IPS-18a (cell line): ENCODE data around the gene LDOC1.
"Not testable (repeated sequence)": the region's sequence is repeated elsewhere in the genome, so short reads cannot be mapped to it uniquely, and the experiment has no call there.

Source experiments
- H3K27ac ChIP-seq: one replicate; pipeline ENCODE4 v1.5.1; 2013; ENCODE audit warnings: low read length
- H3K27me3 ChIP-seq: one replicate; pipeline ENCODE4 v1.6.1; 2013; ENCODE audit warnings: mild to moderate bottlenecking, low read length; ENCODE audit not compliant: control insufficient read depth, insufficient read depth
- H3K36me3 ChIP-seq: one replicate; pipeline ENCODE4 v1.6.1; 2013; ENCODE audit warnings: low read depth, low read length; ENCODE audit not compliant: control insufficient read depth
- H3K4me1 ChIP-seq: one replicate; pipeline ENCODE4 v1.6.1; 2013; ENCODE audit warnings: low read depth, low read length; ENCODE audit not compliant: control insufficient read depth
- H3K4me3 ChIP-seq: one replicate; pipeline ENCODE4 v1.5.1; 2013; ENCODE audit warnings: low read length
- H3K9ac ChIP-seq: one replicate; pipeline ENCODE4 v1.6.1; 2013; ENCODE audit warnings: mild to moderate bottlenecking, low read length, moderate library complexity
- H3K9me3 ChIP-seq: one replicate; pipeline ENCODE4 v1.6.1; 2013; ENCODE audit warnings: low read depth, low read length; ENCODE audit not compliant: control insufficient read depth

Gene LDOC1

DNA sequence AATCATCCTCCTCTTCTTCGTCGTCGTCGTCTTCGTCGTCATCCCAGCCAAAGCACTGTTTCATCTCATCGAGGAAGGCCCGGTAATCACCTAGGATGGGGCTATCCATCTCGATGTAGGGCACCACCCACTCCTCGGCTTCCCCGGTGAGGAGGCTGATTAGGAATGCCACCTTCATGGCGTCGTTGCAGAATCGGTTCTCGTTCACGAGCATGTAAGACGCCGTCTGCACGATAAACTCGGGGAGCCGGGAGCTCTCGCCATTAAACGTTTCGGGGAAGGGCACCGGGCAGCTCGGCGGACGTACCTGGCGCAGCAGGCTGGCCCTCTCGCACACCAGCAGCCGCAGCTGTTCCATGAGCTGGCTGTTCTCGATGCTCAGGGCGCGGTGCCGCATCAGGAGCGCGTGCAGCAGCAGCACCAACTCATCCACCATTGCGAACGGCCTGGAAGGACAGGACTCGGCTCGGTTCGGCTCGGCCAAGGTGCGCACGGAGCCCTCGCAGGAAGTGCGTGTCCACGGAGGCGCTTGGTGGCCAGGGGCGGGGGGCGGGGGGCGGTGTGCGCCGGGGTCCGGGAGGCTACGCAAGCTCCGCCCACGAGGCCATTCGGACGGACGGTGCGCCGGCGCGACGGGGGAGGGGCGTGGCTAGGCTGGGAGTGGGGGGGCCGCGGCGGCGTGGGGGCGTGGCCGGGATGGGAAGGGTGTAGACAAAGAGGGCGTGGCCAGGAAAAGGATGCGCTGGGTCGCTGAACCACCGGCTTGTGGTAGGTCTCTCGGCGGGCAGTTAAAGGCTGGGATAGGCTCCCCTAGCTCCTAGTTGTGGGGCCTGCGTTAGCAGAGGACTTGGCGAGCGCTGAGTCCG is at the start of gene LDOC1:
Gene LDOC1 (minus strand): TSS at position 544 of the 866 bp plus-strand sequence. CDS start 108 bp downstream, at position 436.
- H3K9me3 ChIP-seq: peaks cover 6% of the 10 kb centered on the region
- H3K9ac ChIP-seq: peak within 1 kb of the TSS; percentile 62
- H3K36me3 ChIP-seq: no peaks in the 10 kb centered on the region
- H3K27me3 ChIP-seq: no peaks in the 10 kb centered on the region
- peak within 1 kb of the TSS; percentile 76 for H3K4me3 ChIP-seq
- no peaks in the 10 kb centered on the region for H3K4me1 ChIP-seq
- H3K27ac ChIP-seq: no peak within 1 kb of the TSS

- H3K4me3 ChIP-seq: no peak overlapping the region
- H3K4me1 ChIP-seq: no peaks in the 10 kb centered on the region
- H3K9me3 ChIP-seq: peaks cover 15% of the 10 kb centered on the region
- H3K36me3 ChIP-seq: no peaks in the 10 kb centered on the region
- H3K27ac ChIP-seq: no peak overlapping the region
- H3K27me3 ChIP-seq: no peaks in the 10 kb centered on the region
- no peak overlapping the region for H3K9ac ChIP-seq
These were observed 44.7 kb upstream of the LDOC1 start for GRCh38 chrX:141221611-141222010.

GRCh38 chrX:141220342-141221008 is 43.5 kb upstream of the LDOC1 start:
- no peak overlapping the region for H3K9ac ChIP-seq
- H3K9me3 ChIP-seq: peaks cover 13% of the 10 kb centered on the region
- H3K36me3 ChIP-seq: no peaks in the 10 kb centered on the region
- H3K4me3 ChIP-seq: no peak overlapping the region
- H3K27me3 ChIP-seq: no peaks in the 10 kb centered on the region
- H3K27ac ChIP-seq: no peak overlapping the region
- H3K4me1 ChIP-seq: no peaks in the 10 kb centered on the region

DNA sequence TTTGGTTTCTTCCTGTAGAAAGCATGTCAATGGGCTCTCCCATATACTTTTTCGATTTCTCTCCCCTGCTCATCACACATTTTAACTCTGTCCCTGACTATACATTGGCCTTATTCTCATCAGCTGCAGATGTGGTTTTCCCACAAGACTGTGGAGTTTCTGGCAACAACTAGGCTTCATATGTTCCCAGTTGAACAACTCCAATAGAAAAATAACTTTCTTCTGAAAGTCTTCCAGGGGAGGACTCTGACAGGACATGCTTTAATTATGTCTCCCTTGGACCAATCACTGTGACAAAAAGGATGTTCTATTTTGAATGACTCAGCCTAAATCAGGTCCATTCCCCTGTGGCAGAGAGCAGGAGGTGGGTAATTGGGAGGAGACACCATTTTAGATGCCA is 37.3 kb upstream of the LDOC1 start:
- Histone ChIP-seq H3K36me3 (no peaks in the 10 kb centered on the region), H3K9ac (no peak overlapping the region), H3K4me1 (no peaks in the 10 kb centered on the region), H3K4me3 (no peak overlapping the region), H3K27ac (no peak overlapping the region), H3K9me3 (peaks cover 9% of the 10 kb centered on the region), H3K27me3 (no peaks in the 10 kb centered on the region)

DNA sequence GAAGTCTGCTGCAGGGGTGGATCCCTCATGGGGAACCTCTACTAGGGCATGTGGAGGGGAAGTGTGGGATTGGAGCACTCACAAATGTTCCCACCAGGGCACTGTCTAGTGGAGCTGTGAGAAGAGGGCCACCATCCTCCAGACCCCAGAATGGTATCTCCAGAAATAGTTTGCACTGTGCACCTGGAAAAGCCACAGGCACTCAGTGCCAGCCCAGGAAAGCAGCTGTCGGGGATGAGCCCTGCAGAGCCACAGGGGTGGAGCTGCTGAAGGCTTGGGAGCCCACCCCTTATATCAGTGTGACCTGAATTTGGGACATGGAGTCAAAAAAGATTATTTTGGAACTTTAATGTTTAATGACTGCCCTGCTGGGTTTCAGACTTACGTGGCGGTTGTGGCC is 25.0 kb upstream of the LDOC1 start:
- Histone ChIP-seq H3K27me3 (no peaks in the 10 kb centered on the region), H3K36me3 (no peaks in the 10 kb centered on the region), H3K9ac (no peak overlapping the region), H3K4me1 (no peaks in the 10 kb centered on the region), H3K9me3 (peaks cover 6% of the 10 kb centered on the region), H3K4me3 (no peak overlapping the region), H3K27ac (no peak overlapping the region)

DNA sequence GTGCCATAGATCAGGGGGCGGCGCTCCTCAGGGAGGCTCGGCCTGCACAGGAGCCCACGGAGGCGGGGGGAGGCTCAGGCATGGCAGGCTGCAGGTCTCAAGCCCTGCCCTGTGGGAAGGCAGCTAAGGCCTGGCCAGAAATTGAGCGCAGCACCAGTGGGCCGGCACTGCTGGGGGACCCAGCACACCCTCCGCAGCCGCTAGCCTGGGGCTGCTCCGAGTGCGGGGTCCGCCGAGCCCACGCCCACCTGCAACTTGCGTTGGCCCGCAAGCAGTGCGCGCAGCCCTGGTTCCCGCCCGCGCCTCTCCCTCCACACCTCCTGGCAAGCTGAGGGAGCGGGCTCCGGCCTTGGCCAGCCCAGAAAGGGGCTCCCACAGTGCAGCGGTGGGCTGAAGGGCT is 11.6 kb upstream of the LDOC1 start:
- not testable (repeated sequence) for H3K4me1 ChIP-seq, H3K4me3 ChIP-seq, H3K36me3 ChIP-seq, H3K27ac ChIP-seq, H3K9ac ChIP-seq, H3K9me3 ChIP-seq, H3K27me3 ChIP-seq

DNA sequence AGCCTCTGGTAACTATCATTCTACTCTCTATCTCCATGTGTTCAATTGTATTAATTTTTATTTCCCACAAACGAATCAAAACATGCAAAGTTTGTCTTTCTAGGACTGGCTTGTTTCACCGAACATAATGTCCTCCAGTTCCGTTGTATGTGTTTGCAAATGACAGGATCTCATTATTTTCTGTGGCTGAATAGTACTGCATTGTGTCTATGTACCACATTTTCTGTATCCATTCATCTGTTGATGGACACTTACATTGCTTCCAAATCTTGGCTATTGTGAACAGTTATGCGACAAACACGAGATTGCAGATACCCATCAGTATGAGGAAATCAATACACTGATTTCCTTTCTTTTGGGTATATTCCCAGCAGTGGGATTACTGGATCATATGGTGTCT is 8.4 kb upstream of the LDOC1 start:
- H3K9ac ChIP-seq: no peak overlapping the region
- H3K27me3 ChIP-seq: no peaks in the 10 kb centered on the region
- no peaks in the 10 kb centered on the region for H3K36me3 ChIP-seq
- peaks cover 7% of the 10 kb centered on the region for H3K9me3 ChIP-seq
- no peaks in the 10 kb centered on the region for H3K4me1 ChIP-seq
- no peak overlapping the region for H3K4me3 ChIP-seq
- H3K27ac ChIP-seq: no peak overlapping the region

DNA sequence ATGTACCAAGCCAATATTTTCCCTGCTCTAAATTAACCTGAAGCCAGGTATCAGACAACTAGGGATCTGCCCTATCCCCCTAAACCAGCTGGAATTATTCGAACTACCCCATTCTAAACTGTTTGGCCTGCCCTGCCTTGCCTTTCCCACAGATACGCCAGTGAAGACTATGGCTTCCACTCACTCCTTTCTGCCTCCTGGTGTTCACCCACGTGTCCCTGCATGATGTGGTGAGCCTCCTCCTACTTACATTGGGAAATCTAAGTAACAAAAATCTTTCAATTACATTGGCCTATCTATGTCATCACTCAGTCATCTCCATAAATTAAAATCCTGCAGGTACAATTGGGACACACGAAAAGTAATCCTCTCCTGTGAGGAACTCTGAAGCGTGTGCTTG is 6.1 kb upstream of the LDOC1 start:
- H3K4me3 ChIP-seq: no peak overlapping the region
- no peaks in the 10 kb centered on the region for H3K36me3 ChIP-seq
- H3K9me3 ChIP-seq: peaks cover 7% of the 10 kb centered on the region
- no peaks in the 10 kb centered on the region for H3K4me1 ChIP-seq
- no peaks in the 10 kb centered on the region for H3K27me3 ChIP-seq
- no peak overlapping the region for H3K27ac ChIP-seq
- no peak overlapping the region for H3K9ac ChIP-seq

GRCh38 chrX:141180851-141181250 is 3.9 kb upstream of the LDOC1 start:
- H3K4me1 ChIP-seq: no peaks in the 10 kb centered on the region
- peaks cover 7% of the 10 kb centered on the region for H3K9me3 ChIP-seq
- no peaks in the 10 kb centered on the region for H3K27me3 ChIP-seq
- H3K27ac ChIP-seq: no peak overlapping the region
- H3K4me3 ChIP-seq: no peak overlapping the region
- no peaks in the 10 kb centered on the region for H3K36me3 ChIP-seq
- H3K9ac ChIP-seq: no peak overlapping the region

DNA sequence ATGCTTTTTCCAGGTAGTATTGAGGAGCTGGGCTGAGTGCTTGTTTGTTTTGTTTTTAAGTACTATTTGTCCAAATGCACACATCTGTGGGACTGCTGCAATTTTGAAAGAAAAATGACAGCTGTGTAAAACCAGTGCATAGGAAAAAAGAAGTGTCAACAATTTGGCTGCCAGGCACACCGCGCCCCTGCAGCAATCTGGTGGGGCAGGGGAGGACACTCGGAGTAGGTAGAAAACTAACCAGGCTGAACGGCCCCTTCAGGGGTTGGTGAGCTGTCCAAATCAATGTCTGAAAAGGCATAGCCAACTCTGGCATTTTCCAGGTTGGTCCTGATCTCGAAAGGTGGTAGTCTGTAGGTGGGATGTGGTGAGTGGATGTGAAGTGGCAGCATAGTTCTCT is 1.1 kb downstream of the LDOC1 start:
- Histone ChIP-seq H3K4me1 (no peaks in the 10 kb centered on the region), H3K9me3 (peaks cover 3% of the 10 kb centered on the region), H3K27ac (no peak overlapping the region), H3K27me3 (no peaks in the 10 kb centered on the region), H3K9ac (peak overlapping the region; percentile 62), H3K36me3 (no peaks in the 10 kb centered on the region), H3K4me3 (peak overlapping the region; percentile 76)

DNA sequence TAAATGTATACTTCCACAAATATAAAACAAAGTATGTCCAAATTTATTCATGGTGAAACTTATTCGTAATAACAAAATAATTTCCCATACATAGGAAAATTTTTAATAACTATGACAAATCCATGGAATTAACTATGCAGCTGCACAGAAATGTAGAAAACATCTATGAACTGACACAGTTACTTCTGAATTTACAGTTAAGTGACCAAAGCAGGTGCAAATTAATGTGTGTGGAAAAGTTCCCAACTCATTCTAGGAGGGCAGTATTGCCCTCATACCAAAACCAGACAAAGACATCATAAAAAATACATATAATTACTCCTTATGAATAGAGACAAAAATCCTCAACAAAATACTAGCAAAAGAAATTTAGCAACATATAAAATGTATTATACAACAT is 12.5 kb downstream of the LDOC1 start:
- no peaks in the 10 kb centered on the region for H3K27me3 ChIP-seq
- H3K4me3 ChIP-seq: no peak overlapping the region
- H3K27ac ChIP-seq: no peak overlapping the region
- H3K36me3 ChIP-seq: no peaks in the 10 kb centered on the region
- no peaks in the 10 kb centered on the region for H3K4me1 ChIP-seq
- peaks cover 17% of the 10 kb centered on the region for H3K9me3 ChIP-seq
- no peak overlapping the region for H3K9ac ChIP-seq

- Histone ChIP-seq H3K9ac (no peak overlapping the region), H3K4me1 (no peaks in the 10 kb centered on the region), H3K27ac (no peak overlapping the region), H3K9me3 (peaks cover 9% of the 10 kb centered on the region), H3K27me3 (no peaks in the 10 kb centered on the region), H3K4me3 (no peak overlapping the region), H3K36me3 (no peaks in the 10 kb centered on the region)
These were observed 18.8 kb downstream of the LDOC1 start for GRCh38 chrX:141158084-141158483.
